ENCODE measurements around the gene SOX11.

The SOX11 gene

GRCh38 chr2:5683471-5683870 is 8.7 kb upstream of the SOX11 start:
- POLR2A ChIA-PET, result no interaction called here
- CTCF ChIA-PET, result no interaction called here
- TF ChIP-seq CTCF (IDR thresholded peaks at IDR 0.05; ENCODE audit: control extremely low read depth, extremely low read depth, low read depth, missing control alignments), result no peak
- DNase-seq (ENCODE audit: extremely low spot score), result no peak

DNA sequence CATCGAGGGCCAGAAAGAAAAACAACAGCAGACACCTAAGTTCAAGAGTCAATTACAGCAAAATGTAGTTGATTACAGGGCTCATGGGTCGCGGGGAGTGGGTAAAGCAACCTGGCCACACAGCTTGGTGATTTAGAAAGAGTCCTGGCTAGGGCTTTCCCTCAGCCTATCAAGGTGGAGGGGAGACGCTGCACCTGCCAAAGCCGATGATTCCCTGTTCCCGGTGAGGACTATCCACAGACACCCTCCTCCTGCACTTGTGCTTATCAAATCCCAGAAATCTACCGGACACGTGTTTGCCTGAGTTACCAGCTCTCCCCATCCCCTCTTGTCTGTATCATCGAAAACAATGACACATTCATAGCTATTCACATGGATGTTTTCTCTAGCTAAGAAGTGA is 7.0 kb upstream of the SOX11 start:
- CTCF ChIA-PET, result no interaction called here
- POLR2A ChIA-PET, result no interaction called here
- DNase-seq (ENCODE audit: extremely low spot score), result no peak

DNA sequence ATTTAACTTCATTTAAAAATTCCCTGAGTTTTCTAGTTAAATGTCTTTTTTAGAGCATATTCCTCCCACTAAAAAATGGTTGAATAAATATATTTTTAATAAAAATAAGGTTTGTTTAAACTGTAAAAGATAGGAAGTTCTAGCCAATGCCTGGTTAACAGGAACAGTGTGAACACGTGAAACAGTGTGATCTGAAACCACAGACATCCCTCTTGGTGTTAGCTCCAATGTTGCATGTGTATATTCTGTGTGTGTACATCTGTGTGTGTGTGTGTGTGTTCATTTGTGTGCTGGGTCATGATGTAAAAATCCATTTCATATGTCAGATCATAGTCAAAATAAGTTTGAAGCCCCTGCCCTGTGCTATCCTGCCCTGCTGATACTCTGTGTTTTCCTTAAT is 6.1 kb upstream of the SOX11 start:
- DNase-seq (ENCODE audit: extremely low spot score), result no peak
- no peak for TF ChIP-seq CTCF (IDR thresholded peaks at IDR 0.05; ENCODE audit: control extremely low read depth, extremely low read depth, low read depth, missing control alignments)
- ChIA-PET CTCF (no interaction called here), POLR2A (no interaction called here)

More for the DNA sequence above, 7.0 kb upstream of the SOX11 start:
- no peak for TF ChIP-seq CTCF (IDR thresholded peaks at IDR 0.05; ENCODE audit: control extremely low read depth, extremely low read depth, low read depth, missing control alignments)

- CTCF ChIA-PET, result interaction anchor here (1.4 kb wide), 1 partner anchor 8 kb away, joined by 5 read pairs; no protein-coding TSS in a partner anchor
- no peak for TF ChIP-seq CTCF (IDR thresholded peaks at IDR 0.05; ENCODE audit: control extremely low read depth, extremely low read depth, low read depth, missing control alignments)
Observed at GRCh38 chr2:5686536-5686935, 5.6 kb upstream of the SOX11 start.

GRCh38 chr2:5689750-5690149 is 2.4 kb upstream of the SOX11 start:
- ChIA-PET CTCF (no interaction called here), POLR2A (no interaction called here)
- TF ChIP-seq CTCF (IDR thresholded peaks at IDR 0.05; ENCODE audit: control extremely low read depth, extremely low read depth, low read depth, missing control alignments), result no peak
- no peak for DNase-seq (ENCODE audit: extremely low spot score)

More at GRCh38 chr2:5686536-5686935, 5.6 kb upstream of the SOX11 start:
- DNase-seq (ENCODE audit: extremely low spot score), result no peak
- POLR2A ChIA-PET, result no interaction called here

DNA sequence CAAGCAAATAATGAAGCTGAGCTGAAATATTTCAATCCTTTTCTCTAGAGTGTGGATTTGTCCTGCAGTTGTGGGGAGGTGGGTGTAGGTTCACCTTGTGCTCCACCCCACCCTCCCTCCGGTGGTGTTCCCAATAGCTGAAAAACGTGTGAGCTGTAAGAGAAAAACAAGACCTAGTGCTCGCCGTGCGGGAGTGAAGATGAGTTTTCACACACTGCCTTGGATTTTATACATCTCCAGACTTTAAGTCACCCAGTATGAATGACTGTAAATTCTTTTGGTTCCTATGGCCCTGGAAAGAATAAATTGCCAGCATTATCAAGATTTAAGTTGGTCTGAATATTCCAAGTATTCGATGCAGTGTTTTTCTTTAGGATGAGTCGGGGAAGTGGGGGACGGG is 1.9 kb upstream of the SOX11 start:
- no peak for TF ChIP-seq CTCF (IDR thresholded peaks at IDR 0.05; ENCODE audit: control extremely low read depth, extremely low read depth, low read depth, missing control alignments)
- POLR2A ChIA-PET, result no interaction called here
- no peak for DNase-seq (ENCODE audit: extremely low spot score)
- CTCF ChIA-PET, result no interaction called here

DNA sequence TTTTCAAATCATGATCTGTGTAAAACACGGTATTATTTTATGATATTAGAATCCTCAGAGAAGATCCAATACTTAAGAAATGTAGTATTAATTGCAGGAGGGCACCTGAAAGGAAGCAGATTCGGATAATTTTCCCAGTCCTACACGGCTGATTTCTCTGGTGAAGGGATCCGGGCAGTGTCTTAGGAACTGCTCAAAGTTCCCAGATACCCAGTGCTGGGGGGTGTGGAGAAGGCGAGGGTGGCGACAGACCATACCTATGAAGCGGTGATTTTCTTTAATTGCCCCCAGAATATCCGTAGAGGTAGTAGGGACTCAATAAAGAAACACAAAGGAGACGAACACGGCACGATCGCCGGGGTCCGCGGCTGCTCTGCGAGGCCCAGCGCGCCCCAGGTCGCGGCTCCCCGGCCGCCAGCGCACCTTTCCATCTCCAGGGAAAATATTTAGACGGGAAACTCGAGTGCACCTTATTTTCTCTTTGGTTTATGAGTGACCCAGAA is 1.4 kb upstream of the SOX11 start:
- ChIA-PET POLR2A (no interaction called here), CTCF (no interaction called here)
- no peak for DNase-seq (ENCODE audit: extremely low spot score)
- TF ChIP-seq CTCF (IDR thresholded peaks at IDR 0.05; ENCODE audit: control extremely low read depth, extremely low read depth, low read depth, missing control alignments), result no peak

Measured in GM10248 (cell line).